ENCODE measurements around the gene UBE2R2. TPM values are rescaled to one million over a fixed set of nuclear protein-coding genes. Genes with fewer than 3 reads are reported as not detected.
"Not testable (repeated sequence)": the region's sequence is repeated elsewhere in the genome, so short reads cannot be mapped to it uniquely, and the experiment has no call there.

Gene UBE2R2
- total and polyA plus RNA-seq, 4 donors: 18.1 to 35.4 (median 26.6) TPM

- intact Hi-C loops (cut with DNase I): no loop called here
- Histone ChIP-seq H3K27ac (ENCODE audit: low read depth in 1 of 2, low read length in 2 of 2) (no peak overlapping the region), H3K9me3 (ENCODE audit: control insufficient read depth, low read length) (no peaks in the 10 kb centered on the region), H3K36me3 (ENCODE audit: control insufficient read depth in 1 of 2, insufficient read depth in 2 of 2, low read length in 1 of 2) (no peaks in the 10 kb centered on the region), H3K27me3 (ENCODE audit: control insufficient read depth in 1 of 2, insufficient read depth in 2 of 2, low read length in 1 of 2) (no peaks in the 10 kb centered on the region), H3K4me3 (ENCODE audit: low read length in 2 of 2) (no peak overlapping the region), H3K4me1 (ENCODE audit: control insufficient read depth in 1 of 2, insufficient read depth in 2 of 2, low read length in 2 of 2) (no peaks in the 10 kb centered on the region)
- DNase-seq (no peak), ATAC-seq (ENCODE audit: low FRiP score) (no peak)
- 61 to 72% methylated on average over 4 of the region's 4 CpGs for WGBS, 2 donors
These were observed 21.1 kb upstream of the UBE2R2 start for GRCh38 chr9:33795819-33796218.

GRCh38 chr9:33796679-33797078 lies 20.3 kb upstream of the UBE2R2 start:
- H3K9me3 ChIP-seq (ENCODE audit: control insufficient read depth, low read length); H3K27ac ChIP-seq (ENCODE audit: low read depth in 1 of 2, low read length in 2 of 2); DNase-seq; ATAC-seq (ENCODE audit: low FRiP score); H3K36me3 ChIP-seq (ENCODE audit: control insufficient read depth in 1 of 2, insufficient read depth in 2 of 2, low read length in 1 of 2); intact Hi-C loops (cut with DNase I); H3K4me3 ChIP-seq (ENCODE audit: low read length in 2 of 2); H3K27me3 ChIP-seq (ENCODE audit: control insufficient read depth in 1 of 2, insufficient read depth in 2 of 2, low read length in 1 of 2); H3K4me1 ChIP-seq (ENCODE audit: control insufficient read depth in 1 of 2, insufficient read depth in 2 of 2, low read length in 2 of 2): not testable (repeated sequence)
- 62 to 78% methylated on average over 5 of the region's 5 CpGs for WGBS, 2 donors

GRCh38 chr9:33797837-33798236 lies 19.1 kb upstream of the UBE2R2 start:
- WGBS, 2 donors: 73 to 97% methylated on average over 8 of the region's 8 CpGs
- no peaks in the 10 kb centered on the region for H3K4me1 ChIP-seq (ENCODE audit: control insufficient read depth in 1 of 2, insufficient read depth in 2 of 2, low read length in 2 of 2)
- no peak overlapping the region for H3K4me3 ChIP-seq (ENCODE audit: low read length in 2 of 2)
- intact Hi-C loops (cut with DNase I): no loop called here
- ATAC-seq (ENCODE audit: low FRiP score) (no peak), DNase-seq (no peak)
- H3K9me3 ChIP-seq (ENCODE audit: control insufficient read depth, low read length): no peaks in the 10 kb centered on the region
- H3K27ac ChIP-seq (ENCODE audit: low read depth in 1 of 2, low read length in 2 of 2): no peak overlapping the region
- no peaks in the 10 kb centered on the region for H3K27me3 ChIP-seq (ENCODE audit: control insufficient read depth in 1 of 2, insufficient read depth in 2 of 2, low read length in 1 of 2)
- no peaks in the 10 kb centered on the region for H3K36me3 ChIP-seq (ENCODE audit: control insufficient read depth in 1 of 2, insufficient read depth in 2 of 2, low read length in 1 of 2)

GRCh38 chr9:33798545-33798944 lies 18.4 kb upstream of the UBE2R2 start:
- H3K9me3 ChIP-seq (ENCODE audit: control insufficient read depth, low read length): no peaks in the 10 kb centered on the region
- DNase-seq (no peak), ATAC-seq (ENCODE audit: low FRiP score) (no peak)
- H3K36me3 ChIP-seq (ENCODE audit: control insufficient read depth in 1 of 2, insufficient read depth in 2 of 2, low read length in 1 of 2): no peaks in the 10 kb centered on the region
- no peaks in the 10 kb centered on the region for H3K27me3 ChIP-seq (ENCODE audit: control insufficient read depth in 1 of 2, insufficient read depth in 2 of 2, low read length in 1 of 2)
- H3K27ac ChIP-seq (ENCODE audit: low read depth in 1 of 2, low read length in 2 of 2): no peak overlapping the region
- H3K4me1 ChIP-seq (ENCODE audit: control insufficient read depth in 1 of 2, insufficient read depth in 2 of 2, low read length in 2 of 2): no peaks in the 10 kb centered on the region
- 80 to 86% methylated on average over 10 of the region's 10 CpGs for WGBS, 2 donors
- H3K4me3 ChIP-seq (ENCODE audit: low read length in 2 of 2): no peak overlapping the region
- intact Hi-C loops (cut with DNase I): no loop called here

GRCh38 chr9:33799928-33800704 lies 16.8 kb upstream of the UBE2R2 start:
- no peaks in the 10 kb centered on the region for H3K4me1 ChIP-seq (ENCODE audit: control insufficient read depth in 1 of 2, insufficient read depth in 2 of 2, low read length in 2 of 2)
- WGBS, 2 donors: 62 to 76% methylated on average over 9 of the region's 9 CpGs
- intact Hi-C loops (cut with DNase I): no loop called here
- H3K27ac ChIP-seq (ENCODE audit: low read depth in 1 of 2, low read length in 2 of 2): no peak overlapping the region
- no peak overlapping the region for H3K4me3 ChIP-seq (ENCODE audit: low read length in 2 of 2)
- DNase-seq (no peak), ATAC-seq (ENCODE audit: low FRiP score) (no peak)
- no peaks in the 10 kb centered on the region for H3K27me3 ChIP-seq (ENCODE audit: control insufficient read depth in 1 of 2, insufficient read depth in 2 of 2, low read length in 1 of 2)
- H3K9me3 ChIP-seq (ENCODE audit: control insufficient read depth, low read length): no peaks in the 10 kb centered on the region
- H3K36me3 ChIP-seq (ENCODE audit: control insufficient read depth in 1 of 2, insufficient read depth in 2 of 2, low read length in 1 of 2): no peaks in the 10 kb centered on the region

- Histone ChIP-seq H3K4me3 (ENCODE audit: low read length in 2 of 2) (no peak overlapping the region), H3K9me3 (ENCODE audit: control insufficient read depth, low read length) (no peaks in the 10 kb centered on the region), H3K27ac (ENCODE audit: low read depth in 1 of 2, low read length in 2 of 2) (no peak overlapping the region), H3K36me3 (ENCODE audit: control insufficient read depth in 1 of 2, insufficient read depth in 2 of 2, low read length in 1 of 2) (no peaks in the 10 kb centered on the region), H3K4me1 (ENCODE audit: control insufficient read depth in 1 of 2, insufficient read depth in 2 of 2, low read length in 2 of 2) (no peaks in the 10 kb centered on the region), H3K27me3 (ENCODE audit: control insufficient read depth in 1 of 2, insufficient read depth in 2 of 2, low read length in 1 of 2) (no peaks in the 10 kb centered on the region)
- DNase-seq (no peak), ATAC-seq (ENCODE audit: low FRiP score) (no peak)
- WGBS, 2 donors: 66 to 92% methylated on average over 2 of the region's 2 CpGs
- intact Hi-C loops (cut with DNase I): no loop called here
These were observed 16.1 kb upstream of the UBE2R2 start for GRCh38 chr9:33800886-33801285.

- ATAC-seq (ENCODE audit: low FRiP score); H3K27me3 ChIP-seq (ENCODE audit: control insufficient read depth in 1 of 2, insufficient read depth in 2 of 2, low read length in 1 of 2); H3K27ac ChIP-seq (ENCODE audit: low read depth in 1 of 2, low read length in 2 of 2); H3K4me3 ChIP-seq (ENCODE audit: low read length in 2 of 2); H3K4me1 ChIP-seq (ENCODE audit: control insufficient read depth in 1 of 2, insufficient read depth in 2 of 2, low read length in 2 of 2); H3K9me3 ChIP-seq (ENCODE audit: control insufficient read depth, low read length); DNase-seq; intact Hi-C loops (cut with DNase I); H3K36me3 ChIP-seq (ENCODE audit: control insufficient read depth in 1 of 2, insufficient read depth in 2 of 2, low read length in 1 of 2): not testable (repeated sequence)
- 53% methylated on average over 2 of the region's 2 CpGs for whole genome bisulfite sequencing, 2 donors
These were observed 14.9 kb upstream of the UBE2R2 start for GRCh38 chr9:33801943-33802500.

GRCh38 chr9:33804196-33804595 lies 12.8 kb upstream of the UBE2R2 start:
- H3K9me3 ChIP-seq (ENCODE audit: control insufficient read depth, low read length); H3K4me3 ChIP-seq (ENCODE audit: low read length in 2 of 2); H3K27ac ChIP-seq (ENCODE audit: low read depth in 1 of 2, low read length in 2 of 2); intact Hi-C loops (cut with DNase I); H3K4me1 ChIP-seq (ENCODE audit: control insufficient read depth in 1 of 2, insufficient read depth in 2 of 2, low read length in 2 of 2); H3K36me3 ChIP-seq (ENCODE audit: control insufficient read depth in 1 of 2, insufficient read depth in 2 of 2, low read length in 1 of 2); H3K27me3 ChIP-seq (ENCODE audit: control insufficient read depth in 1 of 2, insufficient read depth in 2 of 2, low read length in 1 of 2); ATAC-seq (ENCODE audit: low FRiP score); DNase-seq: not testable (repeated sequence)
- WGBS, 2 donors: 96% methylated on average over 3 of the region's 3 CpGs

GRCh38 chr9:33807156-33807555 lies 9.8 kb upstream of the UBE2R2 start:
- ATAC-seq (ENCODE audit: low FRiP score); H3K9me3 ChIP-seq (ENCODE audit: control insufficient read depth, low read length); DNase-seq; H3K27me3 ChIP-seq (ENCODE audit: control insufficient read depth in 1 of 2, insufficient read depth in 2 of 2, low read length in 1 of 2); H3K36me3 ChIP-seq (ENCODE audit: control insufficient read depth in 1 of 2, insufficient read depth in 2 of 2, low read length in 1 of 2); intact Hi-C loops (cut with DNase I); H3K4me3 ChIP-seq (ENCODE audit: low read length in 2 of 2); H3K4me1 ChIP-seq (ENCODE audit: control insufficient read depth in 1 of 2, insufficient read depth in 2 of 2, low read length in 2 of 2); H3K27ac ChIP-seq (ENCODE audit: low read depth in 1 of 2, low read length in 2 of 2): not testable (repeated sequence)
- 75 to 84% methylated on average over 2 of the region's 2 CpGs for WGBS, 2 donors

Measured in aorta (tissue), 5 donors.